Left cardiac atrium (tissue), 4 donors: ENCODE results near the gene CLEC20A. TPM values are rescaled to one million over a fixed set of nuclear protein-coding genes. Genes with fewer than 3 reads are reported as not detected.

Experiments
- ATAC-seq, 2 donors: fragments of 200-7000 bp; cut with Tn5 transposase; one replicate each; pipeline ENCODE4 v1.9.1; 2020; ENCODE audit warnings: mild to moderate bottlenecking in 2 of 2, moderate library complexity in 2 of 2
- DNase-seq: peaks from one replicate; pipeline ENCODE4 v3.0.0-alpha.2; 2020
- intact Hi-C, 2 donors: fragments of 100-400 bp; cut with DNase I; formaldehyde crosslinking; loops; one replicate each; pipeline versions ENCODE4 v1.14.1 to v1.15.1; 2022 to 2023
- total RNA-seq, 2 donors: library from RNA; stranded (reverse); fragmentation: NEBNext Ultra II Directional; extraction: Animal tissue kit (Norgen Biotek cat#: 25700); gene quantifications; one replicate each; pipeline ENCODE4 v1.2.1, GENCODE V29; 2021
- donor health status: DM: no; HTN: yes; CAD: no.
- donor health status: DM: no; HTN: yes; CAD: no; lungs with severe emphysema.
- donor health status: DM: yes; HTN: yes; CAD: no.
- donor health status: Dilated cardiomyopathy.

The CLEC20A gene
- total RNA-seq, 2 donors from 2014 or later, result not detected

DNA sequence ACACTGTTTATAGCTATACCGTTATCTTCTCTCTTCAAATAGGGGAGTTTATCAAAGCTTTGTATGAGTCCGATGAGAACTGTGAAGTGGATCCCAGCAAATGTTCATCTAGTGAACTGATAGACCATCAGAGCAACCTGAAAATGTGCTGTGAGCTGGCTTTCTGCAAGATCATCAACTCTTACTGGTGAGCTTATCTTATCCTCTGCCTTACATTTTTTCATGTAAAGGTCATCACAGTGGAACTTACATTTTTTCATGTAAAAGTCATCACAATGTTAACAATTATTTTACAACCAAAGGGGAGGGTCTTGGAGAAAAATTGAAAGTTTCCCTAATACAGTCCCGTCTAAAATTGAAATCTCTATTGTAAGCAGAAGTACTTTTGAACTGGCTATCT lies 45.2 kb downstream of the CLEC20A start:
- intact Hi-C loops, result no loop called here
- DNase-seq (no peak), ATAC-seq (peak in 1 of 2 donors; percentile 34)

DNA sequence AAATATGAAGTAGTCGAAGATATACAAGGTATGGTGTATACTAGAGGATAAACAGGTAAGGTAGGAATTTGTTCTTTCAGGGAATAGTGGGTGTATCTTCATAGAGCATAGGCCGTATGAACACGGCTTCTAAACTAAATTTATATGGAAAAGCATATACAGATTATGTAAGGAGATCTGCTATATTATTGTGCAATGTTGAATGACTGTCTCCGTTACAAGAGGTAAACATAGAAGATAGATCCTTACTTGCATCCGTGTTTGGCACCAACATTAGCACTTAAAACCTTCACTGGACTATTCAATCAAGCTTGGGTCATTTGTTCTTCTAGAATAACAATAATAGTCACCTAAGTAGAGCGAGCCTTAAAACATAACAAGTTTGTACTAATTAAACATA lies 45.9 kb downstream of the CLEC20A start:
- ATAC-seq (no peak), DNase-seq (no peak)

DNA sequence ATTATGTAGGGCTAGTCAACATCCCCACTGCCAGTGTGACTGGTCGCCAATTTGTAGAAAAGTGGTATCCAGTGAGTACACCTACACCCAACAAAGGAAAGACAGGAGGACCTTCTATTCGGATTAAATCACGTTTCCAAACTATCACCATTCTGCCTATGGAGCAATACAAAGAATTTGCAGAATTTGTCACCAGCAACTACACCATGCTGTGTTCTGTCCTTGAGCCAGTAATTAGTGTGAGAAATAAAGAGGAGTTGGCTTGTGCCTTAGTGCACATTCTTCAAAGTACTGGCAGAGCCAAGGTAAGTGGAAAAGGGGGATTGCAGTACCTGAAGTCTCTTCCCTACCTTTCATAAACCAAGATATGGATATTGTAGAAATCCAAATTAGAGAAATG lies 53.8 kb downstream of the CLEC20A start:
- no peak for ATAC-seq
- intact Hi-C loops, result no loop called here
- no peak for DNase-seq

More for the DNA sequence above, 45.9 kb downstream of the CLEC20A start:
- intact Hi-C loops, result no loop called here

- ATAC-seq, result no peak
These were observed 58.3 kb downstream of the CLEC20A start for GRCh38 chr1:178438432-178438831.

DNA sequence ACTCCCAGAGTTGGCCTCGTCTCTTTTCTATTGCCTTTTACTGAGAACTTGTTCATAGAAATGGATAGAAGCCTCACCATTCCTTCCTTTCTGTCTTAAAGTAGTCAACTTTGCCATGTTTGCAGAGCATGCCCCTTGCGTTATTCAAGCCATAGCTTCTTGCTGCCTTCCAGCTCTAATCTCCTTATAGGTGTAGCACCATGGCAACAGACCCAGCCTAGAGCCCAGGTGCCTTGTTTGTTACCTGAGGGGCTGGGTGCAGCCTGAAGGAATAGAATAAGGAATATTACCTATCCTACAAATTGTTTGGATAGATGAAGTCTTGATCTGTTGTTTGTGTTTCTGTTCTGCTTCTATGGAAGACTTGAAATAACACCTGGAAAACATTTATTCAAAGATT lies 59.9 kb downstream of the CLEC20A start:
- intact Hi-C loops, result no loop called here
- DNase-seq (no peak), ATAC-seq (no peak)

More at GRCh38 chr1:178438432-178438831, 58.3 kb downstream of the CLEC20A start:
- no peak for DNase-seq
- intact Hi-C loops, result no loop called here

DNA sequence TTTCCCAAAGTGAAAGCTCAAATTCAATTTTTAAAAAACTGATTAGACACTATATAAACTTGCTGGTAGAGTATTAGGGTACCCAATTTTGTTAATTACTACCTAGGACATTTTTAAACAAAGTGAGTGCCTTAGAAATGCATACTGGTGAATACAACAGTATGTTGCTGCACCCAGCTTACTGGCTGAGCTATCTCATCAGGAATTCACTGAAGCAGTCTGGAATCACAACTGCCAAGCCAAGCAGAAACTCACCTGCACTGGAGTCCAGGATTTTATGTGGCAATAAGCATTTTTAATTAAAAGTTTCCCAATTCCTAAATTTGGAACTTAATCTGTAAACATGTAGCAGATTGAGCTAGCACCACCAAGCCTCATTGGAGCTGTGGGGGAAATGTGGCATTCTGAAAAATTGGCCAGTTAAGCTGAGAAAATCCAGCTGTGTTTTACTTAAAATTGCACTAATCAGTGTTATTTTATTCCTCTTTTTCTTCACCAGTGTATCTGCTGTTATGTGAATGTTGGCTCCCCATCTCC lies 61.8 kb downstream of the CLEC20A start:
- ATAC-seq (peak in 1 of 2 donors; percentile 36), DNase-seq (no peak)
- intact Hi-C loops, result no loop called here

- ATAC-seq (no peak), DNase-seq (no peak)
- intact Hi-C loops, result no loop called here
These were observed 62.4 kb downstream of the CLEC20A start for GRCh38 chr1:178434360-178434759.

Other genes with a start within 250 kb of the CLEC20A start
- not detected for gene TEX35, start 16.1 kb upstream of the CLEC20A start, total RNA-seq
- gene RALGPS2, start 228.3 kb upstream of the CLEC20A start, total RNA-seq, result 10 to 100 TPM in 1 of 2 donors, 1 to 10 TPM in 1; 9.6 to 17.6 TPM